B cell (primary cell): ENCODE results near the gene CLASP1.

Experiments
- EZH2 ChIP-seq: IDR thresholded peaks from 2 replicates; pipeline ENCODE4 v1.6.1; 2012; ENCODE audit warnings: borderline replicate concordance, low read depth, mild to moderate bottlenecking, moderate library complexity, low read length; ENCODE audit not compliant: insufficient read depth, poor library complexity, severe bottlenecking
- TF ChIP-seq, protein P1 (sequence below): fragments of 200-600 bp; IDR thresholded peaks from one replicate; pipeline ENCODE4 v1.8.0; 2022; ENCODE audit warnings: antibody characterized with exemption, mild to moderate bottlenecking

- TF ChIP-seq, protein P1, sequence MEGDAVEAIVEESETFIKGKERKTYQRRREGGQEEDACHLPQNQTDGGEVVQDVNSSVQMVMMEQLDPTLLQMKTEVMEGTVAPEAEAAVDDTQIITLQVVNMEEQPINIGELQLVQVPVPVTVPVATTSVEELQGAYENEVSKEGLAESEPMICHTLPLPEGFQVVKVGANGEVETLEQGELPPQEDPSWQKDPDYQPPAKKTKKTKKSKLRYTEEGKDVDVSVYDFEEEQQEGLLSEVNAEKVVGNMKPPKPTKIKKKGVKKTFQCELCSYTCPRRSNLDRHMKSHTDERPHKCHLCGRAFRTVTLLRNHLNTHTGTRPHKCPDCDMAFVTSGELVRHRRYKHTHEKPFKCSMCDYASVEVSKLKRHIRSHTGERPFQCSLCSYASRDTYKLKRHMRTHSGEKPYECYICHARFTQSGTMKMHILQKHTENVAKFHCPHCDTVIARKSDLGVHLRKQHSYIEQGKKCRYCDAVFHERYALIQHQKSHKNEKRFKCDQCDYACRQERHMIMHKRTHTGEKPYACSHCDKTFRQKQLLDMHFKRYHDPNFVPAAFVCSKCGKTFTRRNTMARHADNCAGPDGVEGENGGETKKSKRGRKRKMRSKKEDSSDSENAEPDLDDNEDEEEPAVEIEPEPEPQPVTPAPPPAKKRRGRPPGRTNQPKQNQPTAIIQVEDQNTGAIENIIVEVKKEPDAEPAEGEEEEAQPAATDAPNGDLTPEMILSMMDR, result no peak
- no peak for TF ChIP-seq EZH2
Observed at GRCh38 chr2:121409388-121409787, 239.9 kb downstream of the CLASP1 start.
